ENCODE data around the gene CADM1.

Gene CADM1

GRCh38 chr11:115257678-115258077, 246.5 kb downstream of the CADM1 start:
- Histone ChIP-seq H3K36me3 (no peaks in the 10 kb centered on the region), H3K9me3 (no peaks in the 10 kb centered on the region), H3K4me3 (ENCODE audit: low read depth in 1 of 2, low read length in 1 of 2) (no peak overlapping the region), H3K27me3 (no peaks in the 10 kb centered on the region), H3K4me1 (ENCODE audit: control insufficient read depth in 1 of 2, insufficient read depth in 1 of 2, low read depth in 1 of 2, low read length in 1 of 2) (no peaks in the 10 kb centered on the region), H3K27ac (no peak overlapping the region)
- TF ChIP-seq CTCF (IDR thresholded peaks at IDR 0.05): no peak

GRCh38 chr11:115257270-115257669, 246.9 kb downstream of the CADM1 start:
- TF ChIP-seq CTCF (IDR thresholded peaks at IDR 0.05): no peak
- no peaks in the 10 kb centered on the region for H3K4me1 ChIP-seq (ENCODE audit: control insufficient read depth in 1 of 2, insufficient read depth in 1 of 2, low read depth in 1 of 2, low read length in 1 of 2)
- no peak overlapping the region for H3K27ac ChIP-seq
- no peak overlapping the region for H3K4me3 ChIP-seq (ENCODE audit: low read depth in 1 of 2, low read length in 1 of 2)
- H3K9me3 ChIP-seq: no peaks in the 10 kb centered on the region
- no peaks in the 10 kb centered on the region for H3K27me3 ChIP-seq
- no peaks in the 10 kb centered on the region for H3K36me3 ChIP-seq

- no peak for TF ChIP-seq CTCF (IDR thresholded peaks at IDR 0.05)
- no peaks in the 10 kb centered on the region for H3K36me3 ChIP-seq
- H3K4me3 ChIP-seq (ENCODE audit: low read depth in 1 of 2, low read length in 1 of 2): no peak overlapping the region
- no peaks in the 10 kb centered on the region for H3K9me3 ChIP-seq
- no peaks in the 10 kb centered on the region for H3K27me3 ChIP-seq
- H3K27ac ChIP-seq: no peak overlapping the region
- H3K4me1 ChIP-seq (ENCODE audit: control insufficient read depth in 1 of 2, insufficient read depth in 1 of 2, low read depth in 1 of 2, low read length in 1 of 2): no peaks in the 10 kb centered on the region
These were observed 247.6 kb downstream of the CADM1 start for GRCh38 chr11:115256397-115257197.

GRCh38 chr11:115255006-115255762, 249.0 kb downstream of the CADM1 start:
- H3K9me3 ChIP-seq: no peaks in the 10 kb centered on the region
- H3K27me3 ChIP-seq: no peaks in the 10 kb centered on the region
- H3K27ac ChIP-seq: no peak overlapping the region
- no peak overlapping the region for H3K4me3 ChIP-seq (ENCODE audit: low read depth in 1 of 2, low read length in 1 of 2)
- no peaks in the 10 kb centered on the region for H3K4me1 ChIP-seq (ENCODE audit: control insufficient read depth in 1 of 2, insufficient read depth in 1 of 2, low read depth in 1 of 2, low read length in 1 of 2)
- no peak for TF ChIP-seq CTCF (IDR thresholded peaks at IDR 0.05)
- H3K36me3 ChIP-seq: no peaks in the 10 kb centered on the region

GRCh38 chr11:115251126-115251525, 253.1 kb downstream of the CADM1 start:
- no peak for TF ChIP-seq CTCF (IDR thresholded peaks at IDR 0.05)

More at GRCh38 chr11:115251126-115251525, 253.1 kb downstream of the CADM1 start:
- Histone ChIP-seq H3K9me3 (no peaks in the 10 kb centered on the region), H3K27me3 (no peaks in the 10 kb centered on the region), H3K27ac (no peak overlapping the region), H3K4me1 (ENCODE audit: control insufficient read depth in 1 of 2, insufficient read depth in 1 of 2, low read depth in 1 of 2, low read length in 1 of 2) (no peaks in the 10 kb centered on the region), H3K4me3 (ENCODE audit: low read depth in 1 of 2, low read length in 1 of 2) (no peak overlapping the region), H3K36me3 (no peaks in the 10 kb centered on the region)
